ENCODE measurements around the gene IRAK1. TPM values are rescaled to one million over a fixed set of nuclear protein-coding genes. Genes with fewer than 3 reads are reported as not detected.

Gene IRAK1
- polyA plus RNA-seq, 1 donor = 54.3 TPM

- no peak for DNase-seq
These were observed 23.5 kb upstream of the IRAK1 start for GRCh38 chrX:154043003-154043763.

DNA sequence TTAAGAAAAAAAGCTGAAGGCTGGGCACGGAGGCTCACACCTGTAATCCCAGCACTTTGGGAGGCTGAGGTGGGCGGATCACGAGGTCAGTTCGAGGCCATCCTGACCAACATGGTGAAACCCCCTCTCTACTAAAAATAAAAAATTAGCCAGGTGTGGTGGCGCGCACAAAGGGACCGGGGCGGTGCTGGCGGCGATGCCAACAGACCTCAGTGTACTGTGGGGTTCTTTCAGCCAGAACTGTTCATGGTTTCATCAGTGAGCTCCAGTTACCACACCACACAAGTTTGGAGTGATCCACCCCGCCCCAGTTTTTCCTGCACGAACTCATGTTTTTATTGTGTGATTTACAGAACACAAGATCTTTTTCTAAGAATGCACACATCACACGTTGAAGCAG is 21.2 kb upstream of the IRAK1 start:
- no peak for DNase-seq

DNA sequence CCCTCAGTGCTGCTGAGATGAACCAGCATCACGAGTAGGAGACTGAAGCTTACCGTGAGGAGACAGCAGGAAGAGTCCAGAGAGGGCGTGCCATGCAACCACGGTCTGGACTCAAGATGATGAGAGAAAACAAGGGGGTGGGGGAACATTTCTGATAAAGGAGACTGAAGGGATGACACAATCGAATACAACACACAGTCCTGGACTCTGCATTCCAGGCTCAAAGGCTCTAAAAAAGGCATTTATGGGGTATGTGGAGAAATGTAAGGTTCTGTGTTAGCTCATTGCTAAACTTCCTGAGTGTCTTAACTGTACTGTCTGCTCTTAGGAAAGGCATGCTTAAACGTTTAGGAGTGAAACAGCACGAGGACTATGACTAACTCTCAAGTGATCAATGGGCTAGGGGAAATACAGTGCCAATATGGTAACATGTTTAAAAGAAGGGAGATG is 20.6 kb upstream of the IRAK1 start:
- no peak for DNase-seq

- no peak for DNase-seq
These were observed 19.9 kb upstream of the IRAK1 start for GRCh38 chrX:154039577-154039976.

- no peak for DNase-seq
These were observed 19.0 kb upstream of the IRAK1 start for GRCh38 chrX:154038656-154039055.

- no peak for DNase-seq
These were observed 18.1 kb upstream of the IRAK1 start for GRCh38 chrX:154037754-154038153.

DNA sequence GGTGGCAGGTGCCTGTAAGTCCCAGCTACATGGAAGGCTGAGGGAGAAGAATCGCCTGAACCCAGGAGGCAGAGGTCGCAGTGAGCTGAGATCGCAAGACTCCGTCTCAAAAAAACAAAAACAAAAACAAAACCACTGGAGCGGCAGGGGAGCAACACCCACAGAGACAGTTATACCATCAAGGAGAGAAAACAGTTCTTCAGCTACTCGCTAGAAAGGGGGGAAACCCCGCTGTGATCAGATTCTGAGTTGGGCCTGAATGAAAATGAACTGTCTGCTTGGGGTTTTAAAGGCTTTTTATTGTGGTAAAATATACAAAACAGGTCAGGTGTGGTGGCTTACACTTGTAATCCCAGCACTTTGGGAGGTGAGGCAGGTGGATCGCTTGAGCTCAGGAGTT is 16.8 kb upstream of the IRAK1 start:
- DNase-seq = no peak

- no peak for DNase-seq
These were observed 14.1 kb upstream of the IRAK1 start for GRCh38 chrX:154033848-154034247.

DNA sequence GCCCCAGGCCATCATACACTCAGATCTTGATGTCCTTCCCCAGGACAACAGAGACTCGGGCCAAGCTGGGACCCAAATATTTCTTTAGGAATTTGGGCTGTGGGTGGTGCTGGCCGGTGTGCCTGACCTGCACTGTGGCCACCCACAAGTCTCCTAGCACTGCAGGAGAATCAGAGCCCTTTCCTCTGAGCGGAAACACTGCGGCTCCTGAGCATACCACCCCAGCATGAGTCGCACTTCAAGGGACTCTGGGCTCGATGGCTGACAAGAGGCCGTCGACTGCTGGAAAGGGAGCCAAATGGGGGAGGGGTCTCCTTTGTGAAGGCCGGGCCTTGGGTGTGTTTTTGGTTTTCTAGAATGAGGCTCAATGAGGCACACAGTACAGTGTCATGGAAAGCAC is 13.0 kb upstream of the IRAK1 start:
- DNase-seq = no peak

GRCh38 chrX:154032160-154032559 is 12.5 kb upstream of the IRAK1 start:
- DNase-seq = no peak

GRCh38 chrX:154030715-154031305 is 11.1 kb upstream of the IRAK1 start:
- no peak for DNase-seq

DNA sequence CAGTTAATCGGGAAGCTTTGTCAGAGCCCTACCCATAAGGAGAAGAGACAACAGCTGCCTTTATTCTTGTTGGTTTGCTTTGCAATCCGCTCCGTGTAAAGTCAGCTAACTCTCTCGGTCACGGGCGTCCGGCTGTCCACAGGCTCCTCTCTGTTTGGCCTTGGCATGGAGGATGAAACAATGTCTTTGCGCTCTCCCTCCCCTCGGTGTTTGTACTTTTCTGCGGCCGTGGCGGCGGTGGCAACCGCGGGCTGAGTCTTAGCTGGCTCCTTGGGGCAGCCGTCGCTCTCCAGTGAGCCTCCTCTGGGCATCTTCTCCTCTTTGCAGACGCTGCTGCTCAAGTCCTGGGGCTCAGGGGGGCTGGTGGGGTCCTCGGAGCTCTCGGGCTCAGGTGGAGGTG is 10.6 kb upstream of the IRAK1 start:
- DNase-seq = no peak

- DNase-seq = no peak
These were observed 9.7 kb upstream of the IRAK1 start for GRCh38 chrX:154029439-154029838.

GRCh38 chrX:154028502-154029184 is 8.9 kb upstream of the IRAK1 start:
- DNase-seq = no peak

GRCh38 chrX:154027986-154028385 is 8.3 kb upstream of the IRAK1 start:
- no peak for DNase-seq

DNA sequence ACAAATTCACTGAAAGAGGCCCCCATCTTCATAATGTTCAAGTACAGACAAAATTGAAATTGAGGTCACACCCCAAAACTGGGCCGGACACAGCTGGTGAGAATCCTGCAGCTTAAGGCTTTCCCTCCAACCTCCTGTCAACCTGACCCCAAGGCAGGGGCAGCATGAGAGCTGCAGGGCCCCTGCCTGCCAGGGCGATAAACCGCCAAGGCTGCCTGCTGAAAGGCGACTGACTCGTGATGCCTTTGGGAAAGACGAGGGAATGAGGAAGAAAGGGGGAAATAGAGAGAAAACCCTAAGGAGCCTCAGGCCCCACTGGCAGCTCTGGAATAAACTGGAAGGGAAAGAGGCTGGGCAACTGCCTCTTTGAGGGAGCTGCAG is 7.3 kb upstream of the IRAK1 start:
- DNase-seq = no peak

GRCh38 chrX:154026136-154027021 is 6.7 kb upstream of the IRAK1 start:
- DNase-seq = no peak

DNA sequence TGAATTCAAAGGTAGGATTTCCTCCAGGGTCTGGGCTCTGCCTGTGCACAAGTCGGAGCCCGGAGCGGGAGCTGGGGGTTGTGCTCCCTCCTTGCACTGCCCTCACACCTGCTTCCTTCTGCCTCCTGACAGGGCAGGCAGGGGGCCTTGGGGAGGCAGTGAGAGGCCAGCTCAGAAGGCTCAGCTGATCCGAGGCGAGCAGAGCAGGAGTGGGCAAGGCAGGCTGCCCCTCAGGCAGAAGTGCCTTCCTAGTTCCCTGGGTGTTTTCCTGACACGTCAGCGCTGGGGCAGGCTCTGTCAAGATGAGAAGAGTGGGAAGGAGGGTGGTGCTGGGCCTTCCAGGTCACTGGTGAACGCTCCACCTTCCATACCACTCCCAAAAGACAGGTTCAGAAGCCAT is 5.5 kb upstream of the IRAK1 start:
- DNase-seq = no peak

- DNase-seq = no peak
These were observed 4.6 kb upstream of the IRAK1 start for GRCh38 chrX:154024271-154024670.

GRCh38 chrX:154023276-154024000 is 3.7 kb upstream of the IRAK1 start:
- DNase-seq = no peak

DNA sequence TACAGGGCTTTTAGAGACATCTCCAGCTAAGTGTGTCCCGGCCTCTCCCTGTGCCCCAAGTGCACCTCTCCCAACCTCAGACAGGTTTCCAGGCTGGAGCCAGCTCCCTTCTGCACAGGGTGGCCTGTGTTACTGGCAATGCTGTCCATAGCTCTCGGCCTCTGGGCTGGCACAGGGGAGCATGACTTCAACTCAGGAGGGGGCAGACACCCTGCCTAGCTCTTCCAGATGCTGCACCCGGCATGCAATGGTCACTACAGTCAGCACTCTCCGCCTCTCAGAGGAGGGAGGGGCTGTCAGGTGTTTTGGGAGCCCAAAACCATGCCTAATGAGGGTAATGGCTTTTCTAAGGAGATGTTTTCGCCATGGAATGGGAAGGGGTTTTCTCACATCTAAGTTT is 2.4 kb upstream of the IRAK1 start:
- no peak for DNase-seq

- DNase-seq = no peak
These were observed 1.5 kb upstream of the IRAK1 start for GRCh38 chrX:154021131-154021611.

All from left kidney (tissue), 2 donors.